Astrocyte (in vitro differentiated cells and primary cell): ENCODE results near the gene GPR162. TPM values are rescaled to one million over a fixed set of nuclear protein-coding genes. Genes with fewer than 3 reads are reported as not detected.

Source experiments
- DNase-seq: peaks from one replicate; pipeline ENCODE4 v3.0.0-alpha.2; 2010; ENCODE audit warnings: low read depth
- FAIRE-seq: peaks from 2 replicates; lab custom pipeline; 2011; peaks lifted over from hg19 to GRCh38; lab: Jason Lieb, UNC
- H2AFZ ChIP-seq: 2 replicates; pipeline ENCODE4 v1.6.0; 2012; ENCODE audit warnings: low read depth, low read length, inconsistent platforms
- H3K27ac ChIP-seq: 2 replicates; pipeline ENCODE4 v1.5.1; 2011; ENCODE audit warnings: low read depth, low read length, inconsistent platforms
- H3K27me3 ChIP-seq: 2 replicates; pipeline ENCODE4 v1.6.0; 2011; ENCODE audit warnings: low read length, inconsistent platforms; ENCODE audit not compliant: insufficient read depth
- H3K36me3 ChIP-seq: 2 replicates; pipeline ENCODE4 v1.5.1; 2011; ENCODE audit warnings: low read length, inconsistent platforms; ENCODE audit not compliant: insufficient read depth
- H3K4me1 ChIP-seq: 2 replicates; pipeline ENCODE4 v1.5.1; 2011; ENCODE audit warnings: low read length, inconsistent platforms; ENCODE audit not compliant: insufficient read depth
- H3K4me2 ChIP-seq: 2 replicates; pipeline ENCODE4 v1.6.0; 2012; ENCODE audit warnings: low read length, inconsistent platforms
- H3K4me3 ChIP-seq: 2 replicates; pipeline ENCODE4 v1.5.1; 2011; ENCODE audit warnings: low read depth, mild to moderate bottlenecking, low read length, inconsistent platforms; ENCODE audit not compliant: insufficient read depth
- H3K79me2 ChIP-seq: 2 replicates; pipeline ENCODE4 v1.6.0; 2012; ENCODE audit warnings: mild to moderate bottlenecking, low read length, inconsistent platforms; ENCODE audit not compliant: insufficient read depth
- H3K9ac ChIP-seq: 2 replicates; pipeline ENCODE4 v1.6.0; 2012; ENCODE audit warnings: mild to moderate bottlenecking, low read length, inconsistent platforms
- H3K9me3 ChIP-seq: 2 replicates; pipeline ENCODE4 v1.5.1; 2012; ENCODE audit warnings: low read depth, mild to moderate bottlenecking, low read length, inconsistent platforms; ENCODE audit not compliant: insufficient read depth
- H4K20me1 ChIP-seq: 2 replicates; pipeline ENCODE4 v1.6.0; 2012; ENCODE audit warnings: low read length, inconsistent platforms; ENCODE audit not compliant: insufficient read depth
- H3K27ac Mint-ChIP-seq: one replicate; pipeline ENCODE4 v1.8.0; 2021; ENCODE audit warnings: mild to moderate bottlenecking, mixed read lengths; ENCODE audit not compliant: unreplicated experiment
- H3K27me3 Mint-ChIP-seq: one replicate; pipeline ENCODE4 v1.8.0; 2021; ENCODE audit warnings: low read depth, mixed read lengths; ENCODE audit not compliant: unreplicated experiment
- H3K36me3 Mint-ChIP-seq: one replicate; pipeline ENCODE4 v1.8.0; 2021; ENCODE audit warnings: low read depth, mixed read lengths; ENCODE audit not compliant: unreplicated experiment
- H3K4me1 Mint-ChIP-seq: one replicate; pipeline ENCODE4 v1.8.0; 2021; ENCODE audit warnings: low read depth, mixed read lengths; ENCODE audit not compliant: unreplicated experiment
- H3K4me3 Mint-ChIP-seq: one replicate; pipeline ENCODE4 v1.8.0; 2021; ENCODE audit warnings: mild to moderate bottlenecking, moderate library complexity, mixed read lengths; ENCODE audit not compliant: unreplicated experiment
- H3K9me3 Mint-ChIP-seq: one replicate; pipeline ENCODE4 v1.8.0; 2021; ENCODE audit warnings: mild to moderate bottlenecking, mixed read lengths; ENCODE audit not compliant: unreplicated experiment
- CTCF ChIP-seq: IDR thresholded peaks from 2 replicates; pipeline ENCODE4 v1.5.1; 2011; ENCODE audit warnings: low read depth, mild to moderate bottlenecking, inconsistent platforms, low read length, moderate library complexity; ENCODE audit not compliant: insufficient read depth
- EZH2 ChIP-seq: IDR thresholded peaks from 2 replicates; pipeline ENCODE4 v1.6.1; 2012; ENCODE audit warnings: mild to moderate bottlenecking, low read length, inconsistent platforms; ENCODE audit not compliant: insufficient read depth
- total RNA-seq: library from RNA; stranded (reverse); gene quantifications from 2 replicates; pipeline ENCODE4 v1.2.1, GENCODE V29; 2021

The GPR162 gene
- total RNA-seq, 1 donor from 2014 or later, result 6.2 TPM

GRCh38 chr12:6850796-6851152, 29.2 kb downstream of the GPR162 start:
- Mint-ChIP-seq H3K4me1 (peaks cover 12% of the 10 kb centered on the region), H3K9me3 (no peaks in the 10 kb centered on the region), H3K36me3 (peaks cover 7% of the 10 kb centered on the region), H3K27me3 (no peaks in the 10 kb centered on the region), H3K27ac (no peak overlapping the region), H3K4me3 (peak overlapping the region; percentile 96)
- H3K4me3 ChIP-seq, result peak overlapping the region; percentile 87
- FAIRE-seq (no peak), DNase-seq (no peak)
- H3K36me3 ChIP-seq, result peaks cover 21% of the 10 kb centered on the region
- peak overlapping the region; percentile 24 for H2AFZ ChIP-seq
- peaks cover 19% of the 10 kb centered on the region for H3K4me1 ChIP-seq
- peaks cover 70% of the 10 kb centered on the region for H3K79me2 ChIP-seq
- no peaks in the 10 kb centered on the region for H3K9me3 ChIP-seq
- H4K20me1 ChIP-seq, result peaks cover 48% of the 10 kb centered on the region
- no peaks in the 10 kb centered on the region for H3K27me3 ChIP-seq
- H3K9ac ChIP-seq, result peak overlapping the region; percentile 88
- no peak for TF ChIP-seq EZH2
- no peak for TF ChIP-seq CTCF
- peak overlapping the region; percentile 88 for H3K4me2 ChIP-seq
- peak overlapping the region; percentile 25 for H3K27ac ChIP-seq

- peaks cover 69% of the 10 kb centered on the region for H3K79me2 ChIP-seq
- peak within 1 kb of the TSS; percentile 93 for H3K27ac Mint-ChIP-seq
- peaks cover 8% of the 10 kb centered on the region for H3K36me3 Mint-ChIP-seq
Observed at GRCh38 chr12:6851153-6851920, 29.7 kb downstream of the GPR162 start, which contains the start of gene CDCA3. Gene CDCA3, minus strand, starts transcription at chr12:6851286. Its CDS starts 334 bp downstream, at chr12:6850952.

More at GRCh38 chr12:6851153-6851920, 29.7 kb downstream of the GPR162 start, which contains the start of gene CDCA3:
- Histone ChIP-seq H3K36me3 (peaks cover 19% of the 10 kb centered on the region), H3K27ac (peak within 1 kb of the TSS; percentile 89), H3K9me3 (no peaks in the 10 kb centered on the region), H3K4me1 (peaks cover 19% of the 10 kb centered on the region), H4K20me1 (peaks cover 46% of the 10 kb centered on the region), H3K9ac (peak within 1 kb of the TSS; percentile 88), H3K27me3 (no peaks in the 10 kb centered on the region), H2AFZ (peak within 1 kb of the TSS; percentile 97), H3K4me3 (peak within 1 kb of the TSS; percentile 87), H3K4me2 (peak within 1 kb of the TSS; percentile 88)
- no peaks in the 10 kb centered on the region for H3K27me3 Mint-ChIP-seq
- peak; percentile 65 for FAIRE-seq
- peak within 1 kb of the TSS; percentile 96 for H3K4me3 Mint-ChIP-seq
- no peaks in the 10 kb centered on the region for H3K9me3 Mint-ChIP-seq
- peaks cover 12% of the 10 kb centered on the region for H3K4me1 Mint-ChIP-seq
- TF ChIP-seq CTCF, result no peak
- TF ChIP-seq EZH2, result no peak
- DNase-seq, result peak; percentile 98
